K562 treated with DMSO at 1 percent for 24 hours (cell line): ENCODE results near the gene NEK2. TPM values are rescaled to one million over a fixed set of nuclear protein-coding genes. Genes with fewer than 3 reads are reported as not detected.

Experiments
- total RNA-seq: library from RNA; unstranded; fragments of 300-600 nt; gene quantifications from 2 replicates; pipeline ENCODE4 v1.2.3, GENCODE V29; 2022; ENCODE audit warnings: low read depth; ENCODE audit not compliant: insufficient read depth

NEK2 gene
- 54.8 and 62.3 TPM in 2 replicates for total RNA-seq

DNA sequence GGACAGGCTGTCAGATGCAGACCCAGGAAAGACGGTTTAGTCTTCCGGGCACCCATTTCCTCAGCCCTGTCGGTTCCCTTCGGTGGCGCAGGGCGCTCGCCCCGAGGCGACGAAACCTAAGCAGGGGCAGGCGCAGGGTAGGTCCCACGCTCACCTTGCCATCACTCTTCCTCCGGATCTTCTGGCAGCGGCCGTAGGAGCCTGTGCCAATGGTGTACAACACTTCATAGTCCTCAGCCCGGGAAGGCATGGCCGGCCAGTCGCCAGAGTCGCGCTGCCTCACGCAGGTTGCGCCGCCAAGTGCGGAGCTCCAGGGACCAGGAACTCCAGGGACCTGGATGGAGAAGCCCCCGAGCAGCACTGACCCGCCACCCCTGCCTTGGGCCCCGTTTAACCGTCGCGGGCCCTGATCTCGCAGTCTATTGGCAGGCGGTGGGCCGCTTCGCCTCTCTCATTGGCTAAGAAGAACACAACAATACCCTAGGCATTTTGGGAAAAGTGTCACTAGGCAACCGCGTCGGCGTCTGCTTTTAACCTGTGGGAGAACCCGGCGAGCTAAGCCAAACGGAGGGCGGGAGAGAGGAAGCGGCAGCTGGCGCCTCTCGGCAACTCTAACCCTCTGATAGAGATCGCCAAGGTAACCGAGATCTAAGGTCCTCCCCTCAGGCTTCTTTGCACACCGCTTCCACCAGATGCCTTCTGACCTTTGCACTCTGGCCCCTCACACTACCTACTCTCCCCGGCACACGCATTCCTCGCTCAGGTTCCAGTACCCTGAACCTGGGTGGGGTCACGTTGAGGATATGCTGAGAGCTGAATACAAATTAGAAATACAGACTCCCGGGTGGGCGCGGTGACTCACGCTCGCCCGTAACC is at the start of gene NEK2:
Gene NEK2, minus strand, starts transcription at position 392 of the 876 bp plus-strand sequence. Its CDS starts 142 bp downstream, at position 250.

Other genes with a start within 250 kb of the NEK2 start
- not detected in 2 replicates for gene RD3, start 183.5 kb downstream of the NEK2 start, total RNA-seq
- 7.5 and 8.3 TPM in 2 replicates for gene SLC30A1, start 96.5 kb downstream of the NEK2 start, total RNA-seq
- gene LPGAT1, start 155.1 kb upstream of the NEK2 start, total RNA-seq: 13.3 and 14.6 TPM in 2 replicates